ES-I3 (cell line): ENCODE results near the gene CCL23.

Source experiments
- H3K36me3 ChIP-seq: 2 replicates; pipeline ENCODE4 v1.6.1; 2013; ENCODE audit warnings: mild to moderate bottlenecking, low read length, control low read depth, moderate library complexity; ENCODE audit not compliant: insufficient read depth
- H3K4me1 ChIP-seq: 2 replicates; pipeline ENCODE4 v1.6.1; 2013; ENCODE audit warnings: mild to moderate bottlenecking, control low read depth, low read length; ENCODE audit not compliant: insufficient read depth
- H3K9ac ChIP-seq: 2 replicates; pipeline ENCODE4 v1.6.1; 2013; ENCODE audit warnings: low read depth, mild to moderate bottlenecking, low read length, moderate library complexity
- H3K9me3 ChIP-seq: 2 replicates; pipeline ENCODE4 v1.6.1; 2013; ENCODE audit warnings: mild to moderate bottlenecking, low read length, moderate library complexity; ENCODE audit not compliant: control insufficient read depth, insufficient read depth

CCL23 gene

GRCh38 chr17:36017799-36018198, at the start of gene CCL23:
Gene CCL23 (minus strand): TSS chr17:36017972. CDS start chr17:36017897, 75 bp downstream.
- H3K36me3 ChIP-seq, result no peaks in the 10 kb centered on the region
- H3K9me3 ChIP-seq, result no peaks in the 10 kb centered on the region
- H3K4me1 ChIP-seq, result no peaks in the 10 kb centered on the region
- no peak within 1 kb of the TSS for H3K9ac ChIP-seq

GRCh38 chr17:36066365-36066985, 48.7 kb upstream of the CCL23 start:
- no peaks in the 10 kb centered on the region for H3K36me3 ChIP-seq
- no peaks in the 10 kb centered on the region for H3K9me3 ChIP-seq
- H3K9ac ChIP-seq, result no peak overlapping the region
- no peaks in the 10 kb centered on the region for H3K4me1 ChIP-seq

- no peaks in the 10 kb centered on the region for H3K36me3 ChIP-seq
- H3K9ac ChIP-seq, result no peak within 1 kb of the TSS
- H3K9me3 ChIP-seq, result no peaks in the 10 kb centered on the region
- H3K4me1 ChIP-seq, result no peaks in the 10 kb centered on the region
Measured at GRCh38 chr17:36063786-36064541, 46.2 kb upstream of the CCL23 start, which contains the start of gene CCL18. Gene CCL18 (plus strand): TSS chr17:36064272. CDS start chr17:36064343, 71 bp downstream.

- H3K9ac ChIP-seq, result no peak overlapping the region
- no peaks in the 10 kb centered on the region for H3K36me3 ChIP-seq
- H3K4me1 ChIP-seq, result no peaks in the 10 kb centered on the region
- H3K9me3 ChIP-seq, result no peaks in the 10 kb centered on the region
Measured at GRCh38 chr17:36060816-36061215, 43.0 kb upstream of the CCL23 start.

GRCh38 chr17:36059406-36059805, 41.6 kb upstream of the CCL23 start:
- no peak overlapping the region for H3K9ac ChIP-seq
- H3K4me1 ChIP-seq, result no peaks in the 10 kb centered on the region
- H3K9me3 ChIP-seq, result no peaks in the 10 kb centered on the region
- no peaks in the 10 kb centered on the region for H3K36me3 ChIP-seq

GRCh38 chr17:36057911-36058310, 40.1 kb upstream of the CCL23 start:
- no peak overlapping the region for H3K9ac ChIP-seq

GRCh38 chr17:36055921-36056520, 38.2 kb upstream of the CCL23 start:
- H3K4me1 ChIP-seq, result no peaks in the 10 kb centered on the region
- no peak overlapping the region for H3K9ac ChIP-seq
- H3K36me3 ChIP-seq, result no peaks in the 10 kb centered on the region
- no peaks in the 10 kb centered on the region; the same call in 1 of the 2 replicates for H3K9me3 ChIP-seq

More at GRCh38 chr17:36057911-36058310, 40.1 kb upstream of the CCL23 start:
- H3K36me3 ChIP-seq, result no peaks in the 10 kb centered on the region
- H3K9me3 ChIP-seq, result no peaks in the 10 kb centered on the region
- H3K4me1 ChIP-seq, result no peaks in the 10 kb centered on the region

- no peaks in the 10 kb centered on the region; the same call in 1 of the 2 replicates for H3K9me3 ChIP-seq
- no peak overlapping the region for H3K9ac ChIP-seq
- no peaks in the 10 kb centered on the region for H3K4me1 ChIP-seq
- H3K36me3 ChIP-seq, result no peaks in the 10 kb centered on the region
Measured at GRCh38 chr17:36055171-36055570, 37.4 kb upstream of the CCL23 start.

GRCh38 chr17:36049643-36050042, 31.9 kb upstream of the CCL23 start:
- Histone ChIP-seq H3K36me3 (no peaks in the 10 kb centered on the region), H3K9ac (no peak overlapping the region), H3K9me3 (no peaks in the 10 kb centered on the region; the same call in 1 of the 2 replicates), H3K4me1 (no peaks in the 10 kb centered on the region)

- Histone ChIP-seq H3K4me1 (no peaks in the 10 kb centered on the region), H3K9me3 (peaks cover 3% of the 10 kb centered on the region; the same call in 1 of the 2 replicates), H3K9ac (no peak overlapping the region), H3K36me3 (no peaks in the 10 kb centered on the region)
Measured at GRCh38 chr17:36048066-36048465, 30.3 kb upstream of the CCL23 start.

GRCh38 chr17:36036235-36036634, 18.5 kb upstream of the CCL23 start:
- Histone ChIP-seq H3K9me3 (no peaks in the 10 kb centered on the region), H3K9ac (no peak overlapping the region), H3K4me1 (no peaks in the 10 kb centered on the region), H3K36me3 (no peaks in the 10 kb centered on the region)

GRCh38 chr17:36034127-36034526, 16.4 kb upstream of the CCL23 start:
- no peaks in the 10 kb centered on the region for H3K4me1 ChIP-seq
- H3K36me3 ChIP-seq, result no peaks in the 10 kb centered on the region
- no peaks in the 10 kb centered on the region for H3K9me3 ChIP-seq
- no peak overlapping the region for H3K9ac ChIP-seq

GRCh38 chr17:36030956-36031355, 13.2 kb upstream of the CCL23 start:
- H3K9me3 ChIP-seq, result no peaks in the 10 kb centered on the region
- no peaks in the 10 kb centered on the region for H3K36me3 ChIP-seq
- H3K9ac ChIP-seq, result no peak overlapping the region
- no peaks in the 10 kb centered on the region for H3K4me1 ChIP-seq

GRCh38 chr17:36027761-36028160, 10.0 kb upstream of the CCL23 start:
- Histone ChIP-seq H3K36me3 (no peaks in the 10 kb centered on the region), H3K9me3 (no peaks in the 10 kb centered on the region), H3K9ac (no peak overlapping the region), H3K4me1 (no peaks in the 10 kb centered on the region)
